Frontal cortex (tissue), 4 donors: ENCODE measurements around the gene LACTBL1. TPM values are rescaled to one million over a fixed set of nuclear protein-coding genes. Genes with fewer than 3 reads are reported as not detected.
"Not testable (repeated sequence)": the region's sequence is repeated elsewhere in the genome, so short reads cannot be mapped to it uniquely, and the experiment has no call there.

Experiments
- DNase-seq, 2 donors: peaks; one replicate each; pipeline ENCODE4 v3.0.0; 2012; ENCODE audit warnings: low spot score in 2 of 2
- FAIRE-seq: peaks from 2 replicates; lab custom pipeline; 2012; peaks lifted over from hg19 to GRCh38; lab: Jason Lieb, UNC
- total RNA-seq: library from RNA; depleted of rRNA; stranded (reverse); fragments of >200 nt; gene quantifications from one replicate; pipeline ENCODE4 v1.2.3, GENCODE V29; 2014
- donor health status: control.
- donor health status: control.
- donor health status: control.

LACTBL1 gene
- total RNA-seq, 1 donor from 2014 or later = not detected

DNA sequence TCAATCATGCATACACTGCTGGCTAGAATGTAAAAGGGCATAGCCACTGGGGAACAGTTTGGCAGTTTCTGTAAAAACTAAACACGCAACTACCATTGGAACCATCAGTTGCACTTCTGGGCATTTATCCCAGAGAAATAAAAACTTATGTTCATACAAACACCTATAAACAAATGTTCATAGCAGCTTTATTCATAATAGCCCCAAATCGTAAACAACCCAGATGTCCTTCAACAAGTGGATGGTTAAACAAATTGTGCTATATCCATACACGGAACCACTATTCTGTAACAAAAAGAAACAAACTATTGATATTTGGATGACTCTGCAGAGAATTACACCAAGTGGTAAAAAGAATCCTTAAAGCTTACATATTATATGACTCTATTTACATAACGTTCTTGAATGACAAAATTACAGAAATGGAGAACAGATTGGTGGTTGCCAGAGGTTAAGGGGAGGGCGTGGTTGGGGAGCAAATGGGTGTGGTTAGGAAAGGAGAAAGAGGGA is 22.8 kb downstream of the LACTBL1 start:
- FAIRE-seq = no peak

GRCh38 chr1:22945171-22945570 is 27.5 kb downstream of the LACTBL1 start:
- FAIRE-seq, DNase-seq: not testable (repeated sequence)

More for the DNA sequence above, 22.8 kb downstream of the LACTBL1 start:
- no peak for DNase-seq

- DNase-seq = no peak
- no peak for FAIRE-seq
These were observed 28.2 kb downstream of the LACTBL1 start for GRCh38 chr1:22944346-22945055.

- no peak for DNase-seq
- no peak for FAIRE-seq
These were observed 31.4 kb downstream of the LACTBL1 start for GRCh38 chr1:22941257-22941656.

GRCh38 chr1:22936681-22937080 is 36.0 kb downstream of the LACTBL1 start:
- DNase-seq (no peak), FAIRE-seq (no peak)

DNA sequence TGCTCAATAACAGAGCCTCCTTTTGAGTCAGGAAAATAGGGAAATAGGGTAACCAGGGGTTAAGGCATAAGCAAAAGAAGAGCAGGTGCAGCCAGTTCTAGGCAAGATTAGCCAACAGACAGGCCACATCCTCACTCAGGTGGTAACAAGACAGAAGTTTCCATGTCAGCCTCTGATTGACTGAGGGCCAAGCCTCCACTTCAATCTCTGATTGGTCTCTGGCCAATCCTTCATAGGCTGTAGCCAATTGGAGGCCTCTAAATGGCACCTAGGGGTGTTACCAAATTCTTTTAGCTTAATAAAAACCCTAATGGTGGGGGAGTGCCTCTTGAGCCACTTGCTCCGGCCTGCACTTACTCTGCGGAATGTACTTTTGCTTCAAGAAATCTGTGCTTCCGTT is 37.2 kb downstream of the LACTBL1 start:
- no peak for FAIRE-seq
- DNase-seq = no peak

- no peak for DNase-seq
- no peak for FAIRE-seq
These were observed 39.7 kb downstream of the LACTBL1 start for GRCh38 chr1:22932803-22933470.

DNA sequence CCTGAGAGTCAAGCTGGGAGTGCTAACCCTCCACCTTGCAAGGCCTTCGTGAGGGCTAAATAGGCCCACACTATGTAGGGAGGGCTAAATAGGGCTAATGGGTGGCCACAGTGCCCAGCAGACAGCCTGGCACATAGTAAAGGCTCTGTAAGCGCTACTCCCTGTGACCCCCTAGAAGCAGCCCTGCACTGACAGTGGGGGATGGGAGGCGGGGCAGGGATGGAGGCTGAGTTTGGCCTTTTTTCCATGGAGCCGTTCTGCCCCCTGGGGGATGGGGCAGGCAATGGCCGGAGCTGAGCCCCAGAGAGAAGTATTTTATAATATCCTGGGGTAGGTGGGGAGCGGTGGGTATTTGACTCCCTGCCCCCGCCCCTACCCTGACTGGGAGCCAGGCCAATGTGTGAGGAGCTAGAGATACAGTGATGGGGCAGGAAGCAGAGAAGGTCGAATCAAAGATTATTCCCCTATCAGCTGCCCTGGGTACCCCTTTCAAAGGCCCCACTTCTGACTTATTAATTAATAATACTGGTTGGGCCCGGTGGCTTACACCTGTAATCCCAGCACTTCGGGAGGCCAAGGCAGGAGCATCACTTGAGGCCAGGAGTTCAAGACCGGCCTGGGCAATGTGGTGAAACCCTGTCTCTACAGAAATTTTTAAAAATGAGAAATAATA is 42.3 kb downstream of the LACTBL1 start:
- FAIRE-seq (no peak), DNase-seq (peak; percentile 46 to 70)

DNA sequence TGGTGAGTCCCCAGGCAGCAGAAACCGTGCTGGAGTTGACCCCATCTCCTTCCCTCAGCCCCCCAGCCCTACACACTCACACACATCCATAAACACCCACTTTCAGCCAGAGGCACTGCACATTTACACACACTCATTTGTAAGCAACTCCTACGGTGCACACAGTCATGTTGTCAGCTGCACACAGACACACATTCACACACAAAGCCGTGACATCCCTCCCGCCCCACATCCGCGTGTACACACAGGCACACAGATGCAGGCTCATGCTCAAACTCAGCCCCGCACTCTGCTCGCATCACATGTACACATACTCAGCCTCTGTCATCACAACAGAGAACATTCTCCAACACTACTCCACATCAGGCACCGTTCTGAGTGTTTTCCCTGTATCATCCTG is 47.6 kb downstream of the LACTBL1 start:
- DNase-seq (no peak), FAIRE-seq (no peak)

GRCh38 chr1:22922640-22923039 is 50.0 kb downstream of the LACTBL1 start:
- DNase-seq (no peak), FAIRE-seq (no peak)

- no peak for DNase-seq
- FAIRE-seq = no peak
These were observed 51.1 kb downstream of the LACTBL1 start for GRCh38 chr1:22921452-22922126.

DNA sequence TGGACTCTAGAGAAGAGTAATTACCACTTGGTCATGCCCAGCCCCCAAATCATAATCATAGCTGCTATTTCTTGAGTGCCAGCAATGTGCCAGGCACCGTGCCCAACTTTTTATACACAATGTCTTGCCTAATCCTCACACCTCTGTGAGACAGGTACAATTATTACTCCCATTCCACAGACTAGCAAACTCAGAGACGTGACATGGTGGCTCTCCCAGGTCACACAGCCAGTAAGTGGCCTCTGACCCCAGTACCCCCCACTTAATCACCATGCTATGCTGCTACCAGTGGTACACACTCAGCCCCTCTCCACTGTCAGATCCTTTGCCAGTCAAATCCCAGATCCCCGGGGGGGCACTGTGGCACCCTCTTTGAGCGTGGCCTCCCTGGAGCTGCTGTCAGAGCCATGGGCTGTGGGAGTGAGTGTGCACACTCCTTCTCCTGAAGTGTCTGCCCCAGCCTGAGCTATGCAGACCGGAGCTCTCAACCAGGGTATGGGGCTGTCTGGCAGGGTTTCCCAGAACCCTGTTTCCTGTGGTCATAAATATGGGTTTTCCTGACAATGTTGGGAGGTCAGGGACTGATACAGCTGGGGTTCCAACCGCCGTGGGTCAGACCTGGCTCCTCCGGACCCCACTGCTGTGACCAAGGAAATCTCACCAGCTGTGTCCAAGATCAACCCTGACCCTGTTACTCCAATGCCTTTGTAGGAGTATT is 51.8 kb downstream of the LACTBL1 start:
- DNase-seq = no peak
- FAIRE-seq = no peak

DNA sequence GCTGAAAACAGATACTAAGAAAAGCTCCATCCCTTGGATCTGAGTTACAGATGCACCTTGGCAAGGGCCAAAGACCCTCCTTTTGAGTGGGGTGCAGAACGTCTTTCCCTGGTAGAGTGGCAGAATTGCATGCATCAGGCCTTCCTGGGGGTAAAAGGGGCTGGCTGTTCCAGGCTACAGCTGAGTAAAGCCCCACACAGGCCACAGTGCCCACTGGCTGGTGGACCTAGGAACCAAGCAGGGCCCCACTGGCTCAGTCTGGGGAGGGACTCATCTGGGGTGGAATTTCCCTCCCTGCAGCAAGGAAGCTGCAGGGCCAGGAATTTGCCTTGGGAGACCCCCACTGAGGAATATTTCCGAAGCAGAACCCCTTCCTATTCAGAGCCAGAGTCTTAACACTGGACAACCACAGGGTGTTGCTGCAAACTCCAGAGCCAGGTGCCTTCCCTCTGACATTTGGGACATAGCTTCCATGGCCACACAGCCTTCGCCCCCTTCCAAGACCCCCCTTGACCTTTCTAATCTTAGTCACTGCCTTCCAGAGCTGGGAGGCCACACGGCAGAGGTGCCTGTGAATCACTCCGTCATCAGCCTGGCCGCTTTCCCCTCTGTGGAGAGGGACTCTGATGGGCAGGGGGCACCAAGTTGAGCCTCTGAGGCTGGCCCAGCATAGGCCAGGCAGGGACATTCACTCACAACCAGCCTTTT is 52.5 kb downstream of the LACTBL1 start:
- DNase-seq = no peak
- no peak for FAIRE-seq

GRCh38 chr1:22919341-22920025 is 53.2 kb downstream of the LACTBL1 start:
- DNase-seq (no peak), FAIRE-seq (no peak)

GRCh38 chr1:22918644-22919043 is 54.0 kb downstream of the LACTBL1 start:
- no peak for FAIRE-seq

DNA sequence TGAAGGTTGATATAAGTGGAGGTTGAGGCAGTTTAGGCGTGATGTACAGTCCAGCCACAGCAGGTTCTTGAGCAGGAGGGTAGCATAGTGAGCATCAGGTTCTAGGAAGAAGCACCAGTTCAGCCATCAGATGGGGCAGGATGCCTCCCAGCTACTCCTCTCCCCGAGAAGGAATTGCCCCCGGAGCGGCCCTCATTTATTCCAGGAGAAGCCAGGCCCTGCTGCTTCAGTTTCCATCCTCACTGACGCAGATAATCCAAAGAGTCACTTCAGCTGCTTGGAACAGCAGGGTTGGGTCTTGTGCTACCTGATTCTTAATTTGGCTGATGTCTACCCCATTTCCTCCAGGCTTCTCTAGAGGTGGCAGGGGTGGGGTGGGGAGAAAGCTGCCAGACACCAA is 54.7 kb downstream of the LACTBL1 start:
- FAIRE-seq (no peak), DNase-seq (no peak)

More at GRCh38 chr1:22918644-22919043, 54.0 kb downstream of the LACTBL1 start:
- no peak for DNase-seq

GRCh38 chr1:22916471-22916820 is 56.2 kb downstream of the LACTBL1 start:
- FAIRE-seq (no peak), DNase-seq (peak in 1 of 2 donors; percentile 65)

DNA sequence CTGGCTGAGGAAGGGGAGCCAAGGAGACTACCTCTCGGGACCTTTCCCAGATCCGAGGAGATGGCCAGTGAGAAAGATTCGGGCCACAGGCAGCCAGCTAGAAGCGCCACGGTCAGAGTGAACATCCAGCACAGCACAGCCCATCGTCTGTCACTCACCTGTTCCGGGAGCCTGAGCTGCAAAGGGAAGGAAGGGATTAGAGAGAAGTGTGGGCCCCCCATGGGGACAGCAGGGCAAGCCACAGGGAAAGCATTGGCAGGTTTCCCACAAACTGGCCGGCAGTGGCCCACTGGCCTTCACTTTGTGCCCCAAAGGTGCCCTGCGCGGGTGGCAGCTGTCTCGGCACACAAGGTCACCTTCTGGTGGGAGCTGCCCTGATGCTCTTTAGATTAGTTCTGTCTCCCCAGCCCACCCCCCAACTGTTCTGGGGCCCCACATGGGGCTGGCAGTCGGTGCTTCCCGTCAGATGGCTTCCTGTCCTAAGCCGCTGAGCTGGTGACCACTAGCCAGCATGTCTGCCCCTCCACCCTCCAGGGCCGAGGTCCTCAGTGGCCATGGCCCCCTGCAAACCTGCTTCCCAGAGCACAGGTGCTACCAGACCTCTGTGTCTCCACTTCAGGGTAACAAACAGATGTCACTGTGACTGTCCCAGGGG is 56.7 kb downstream of the LACTBL1 start:
- FAIRE-seq = no peak
- no peak for DNase-seq
